Measurements from ENCODE around the gene SPON1. TPM values are rescaled to one million over a fixed set of nuclear protein-coding genes. Genes with fewer than 3 reads are reported as not detected.

Gene SPON1
- total and polyA plus RNA-seq, 2 experiments from 2014 or later, result 2.9 to 6.4 TPM

DNA sequence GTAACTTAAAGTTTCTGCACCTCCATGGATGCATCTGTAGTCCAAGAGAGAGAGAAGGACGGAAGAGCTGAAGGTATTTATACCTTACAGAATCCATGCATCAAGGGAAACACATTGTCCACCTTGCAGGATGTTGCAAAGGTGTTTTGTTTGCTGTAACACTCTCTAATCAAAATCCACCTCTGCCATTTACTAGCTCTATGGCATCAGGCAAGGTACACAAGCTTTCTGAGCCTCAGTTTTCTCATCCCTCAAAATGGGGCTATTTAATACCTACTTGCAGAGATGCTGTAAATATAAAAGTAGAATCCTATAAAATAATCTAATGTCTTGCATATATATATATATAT, 21.6 kb upstream of the SPON1 start:
- Histone ChIP-seq H3K9me2 (ENCODE audit: insufficient read depth) (no peaks in the 10 kb centered on the region), H3K4me2 (no peak overlapping the region), H3K36me3 (ENCODE audit: insufficient read depth) (0 out of 2 replicates have a peak, but pooled peaks cover 4% of the 10 kb centered on the region), H3K4me3 (no peak overlapping the region), H3K27ac (ENCODE audit: low read depth) (no peak overlapping the region), H2AFZ (no peak overlapping the region), H3K27me3 (ENCODE audit: insufficient read depth) (no peaks in the 10 kb centered on the region), H4K20me1 (replicated peaks; ENCODE audit: insufficient read depth) (no peaks in the 10 kb centered on the region), H3K4me1 (ENCODE audit: insufficient read depth) (no peaks in the 10 kb centered on the region), H3K79me2 (replicated peaks; ENCODE audit: insufficient read depth) (no peaks in the 10 kb centered on the region), H3F3A (replicated peaks; ENCODE audit: low read depth) (no peaks in the 10 kb centered on the region)
- TF ChIP-seq, protein P1, sequence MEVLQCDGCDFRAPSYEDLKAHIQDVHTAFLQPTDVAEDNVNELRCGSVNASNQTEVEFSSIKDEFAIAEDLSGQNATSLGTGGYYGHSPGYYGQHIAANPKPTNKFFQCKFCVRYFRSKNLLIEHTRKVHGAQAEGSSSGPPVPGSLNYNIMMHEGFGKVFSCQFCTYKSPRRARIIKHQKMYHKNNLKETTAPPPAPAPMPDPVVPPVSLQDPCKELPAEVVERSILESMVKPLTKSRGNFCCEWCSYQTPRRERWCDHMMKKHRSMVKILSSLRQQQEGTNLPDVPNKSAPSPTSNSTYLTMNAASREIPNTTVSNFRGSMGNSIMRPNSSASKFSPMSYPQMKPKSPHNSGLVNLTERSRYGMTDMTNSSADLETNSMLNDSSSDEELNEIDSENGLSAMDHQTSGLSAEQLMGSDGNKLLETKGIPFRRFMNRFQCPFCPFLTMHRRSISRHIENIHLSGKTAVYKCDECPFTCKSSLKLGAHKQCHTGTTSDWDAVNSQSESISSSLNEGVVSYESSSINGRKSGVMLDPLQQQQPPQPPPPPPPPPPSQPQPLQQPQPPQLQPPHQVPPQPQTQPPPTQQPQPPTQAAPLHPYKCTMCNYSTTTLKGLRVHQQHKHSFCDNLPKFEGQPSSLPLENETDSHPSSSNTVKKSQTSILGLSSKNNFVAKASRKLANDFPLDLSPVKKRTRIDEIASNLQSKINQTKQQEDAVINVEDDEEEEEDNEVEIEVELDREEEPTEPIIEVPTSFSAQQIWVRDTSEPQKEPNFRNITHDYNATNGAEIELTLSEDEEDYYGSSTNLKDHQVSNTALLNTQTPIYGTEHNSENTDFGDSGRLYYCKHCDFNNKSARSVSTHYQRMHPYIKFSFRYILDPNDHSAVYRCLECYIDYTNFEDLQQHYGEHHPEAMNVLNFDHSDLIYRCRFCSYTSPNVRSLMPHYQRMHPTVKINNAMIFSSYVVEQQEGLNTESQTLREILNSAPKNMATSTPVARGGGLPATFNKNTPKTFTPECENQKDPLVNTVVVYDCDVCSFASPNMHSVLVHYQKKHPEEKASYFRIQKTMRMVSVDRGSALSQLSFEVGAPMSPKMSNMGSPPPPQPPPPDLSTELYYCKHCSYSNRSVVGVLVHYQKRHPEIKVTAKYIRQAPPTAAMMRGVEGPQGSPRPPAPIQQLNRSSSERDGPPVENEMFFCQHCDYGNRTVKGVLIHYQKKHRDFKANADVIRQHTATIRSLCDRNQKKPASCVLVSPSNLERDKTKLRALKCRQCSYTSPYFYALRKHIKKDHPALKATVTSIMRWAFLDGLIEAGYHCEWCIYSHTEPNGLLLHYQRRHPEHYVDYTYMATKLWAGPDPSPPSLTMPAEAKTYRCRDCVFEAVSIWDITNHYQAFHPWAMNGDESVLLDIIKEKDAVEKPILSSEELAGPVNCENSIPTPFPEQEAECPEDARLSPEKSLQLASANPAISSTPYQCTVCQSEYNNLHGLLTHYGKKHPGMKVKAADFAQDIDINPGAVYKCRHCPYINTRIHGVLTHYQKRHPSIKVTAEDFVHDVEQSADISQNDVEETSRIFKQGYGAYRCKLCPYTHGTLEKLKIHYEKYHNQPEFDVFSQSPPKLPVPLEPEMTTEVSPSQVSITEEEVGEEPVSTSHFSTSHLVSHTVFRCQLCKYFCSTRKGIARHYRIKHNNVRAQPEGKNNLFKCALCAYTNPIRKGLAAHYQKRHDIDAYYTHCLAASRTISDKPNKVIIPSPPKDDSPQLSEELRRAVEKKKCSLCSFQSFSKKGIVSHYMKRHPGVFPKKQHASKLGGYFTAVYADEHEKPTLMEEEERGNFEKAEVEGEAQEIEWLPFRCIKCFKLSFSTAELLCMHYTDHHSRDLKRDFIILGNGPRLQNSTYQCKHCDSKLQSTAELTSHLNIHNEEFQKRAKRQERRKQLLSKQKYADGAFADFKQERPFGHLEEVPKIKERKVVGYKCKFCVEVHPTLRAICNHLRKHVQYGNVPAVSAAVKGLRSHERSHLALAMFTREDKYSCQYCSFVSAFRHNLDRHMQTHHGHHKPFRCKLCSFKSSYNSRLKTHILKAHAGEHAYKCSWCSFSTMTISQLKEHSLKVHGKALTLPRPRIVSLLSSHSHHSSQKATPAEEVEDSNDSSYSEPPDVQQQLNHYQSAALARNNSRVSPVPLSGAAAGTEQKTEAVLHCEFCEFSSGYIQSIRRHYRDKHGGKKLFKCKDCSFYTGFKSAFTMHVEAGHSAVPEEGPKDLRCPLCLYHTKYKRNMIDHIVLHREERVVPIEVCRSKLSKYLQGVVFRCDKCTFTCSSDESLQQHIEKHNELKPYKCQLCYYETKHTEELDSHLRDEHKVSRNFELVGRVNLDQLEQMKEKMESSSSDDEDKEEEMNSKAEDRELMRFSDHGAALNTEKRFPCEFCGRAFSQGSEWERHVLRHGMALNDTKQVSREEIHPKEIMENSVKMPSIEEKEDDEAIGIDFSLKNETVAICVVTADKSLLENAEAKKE (CRISPR knock-in tag; IDR thresholded peaks at IDR 0.05), result no peak
- TF ChIP-seq STAT1 (IDR thresholded peaks at IDR 0.05; ENCODE audit: unreplicated experiment) (no peak), ZNF331 (CRISPR knock-in tag; IDR thresholded peaks at IDR 0.05; ENCODE audit: low read depth) (no peak), ZNF114 (CRISPR knock-in tag; IDR thresholded peaks at IDR 0.05) (no peak), JUNB (IDR thresholded peaks at IDR 0.05; ENCODE audit: unreplicated experiment) (no peak), POLR2AphosphoS5 (IDR thresholded peaks at IDR 0.05; ENCODE audit: low read depth) (no peak), EZH2phosphoT487 (IDR thresholded peaks at IDR 0.05; ENCODE audit: unreplicated experiment) (no peak), NANOG (IDR thresholded peaks at IDR 0.05; ENCODE audit: borderline replicate concordance) (no peak), CREB1 (CRISPR knock-in tag; IDR thresholded peaks at IDR 0.05; ENCODE audit: low read depth) (no peak), EZH2 (IDR thresholded peaks at IDR 0.05; ENCODE audit: low read depth, unreplicated experiment) (no peak)
- TF ChIP-seq, protein P2, sequence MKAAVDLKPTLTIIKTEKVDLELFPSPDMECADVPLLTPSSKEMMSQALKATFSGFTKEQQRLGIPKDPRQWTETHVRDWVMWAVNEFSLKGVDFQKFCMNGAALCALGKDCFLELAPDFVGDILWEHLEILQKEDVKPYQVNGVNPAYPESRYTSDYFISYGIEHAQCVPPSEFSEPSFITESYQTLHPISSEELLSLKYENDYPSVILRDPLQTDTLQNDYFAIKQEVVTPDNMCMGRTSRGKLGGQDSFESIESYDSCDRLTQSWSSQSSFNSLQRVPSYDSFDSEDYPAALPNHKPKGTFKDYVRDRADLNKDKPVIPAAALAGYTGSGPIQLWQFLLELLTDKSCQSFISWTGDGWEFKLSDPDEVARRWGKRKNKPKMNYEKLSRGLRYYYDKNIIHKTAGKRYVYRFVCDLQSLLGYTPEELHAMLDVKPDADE (IDR thresholded peaks at IDR 0.05), result no peak
- TF ChIP-seq, protein P3, sequence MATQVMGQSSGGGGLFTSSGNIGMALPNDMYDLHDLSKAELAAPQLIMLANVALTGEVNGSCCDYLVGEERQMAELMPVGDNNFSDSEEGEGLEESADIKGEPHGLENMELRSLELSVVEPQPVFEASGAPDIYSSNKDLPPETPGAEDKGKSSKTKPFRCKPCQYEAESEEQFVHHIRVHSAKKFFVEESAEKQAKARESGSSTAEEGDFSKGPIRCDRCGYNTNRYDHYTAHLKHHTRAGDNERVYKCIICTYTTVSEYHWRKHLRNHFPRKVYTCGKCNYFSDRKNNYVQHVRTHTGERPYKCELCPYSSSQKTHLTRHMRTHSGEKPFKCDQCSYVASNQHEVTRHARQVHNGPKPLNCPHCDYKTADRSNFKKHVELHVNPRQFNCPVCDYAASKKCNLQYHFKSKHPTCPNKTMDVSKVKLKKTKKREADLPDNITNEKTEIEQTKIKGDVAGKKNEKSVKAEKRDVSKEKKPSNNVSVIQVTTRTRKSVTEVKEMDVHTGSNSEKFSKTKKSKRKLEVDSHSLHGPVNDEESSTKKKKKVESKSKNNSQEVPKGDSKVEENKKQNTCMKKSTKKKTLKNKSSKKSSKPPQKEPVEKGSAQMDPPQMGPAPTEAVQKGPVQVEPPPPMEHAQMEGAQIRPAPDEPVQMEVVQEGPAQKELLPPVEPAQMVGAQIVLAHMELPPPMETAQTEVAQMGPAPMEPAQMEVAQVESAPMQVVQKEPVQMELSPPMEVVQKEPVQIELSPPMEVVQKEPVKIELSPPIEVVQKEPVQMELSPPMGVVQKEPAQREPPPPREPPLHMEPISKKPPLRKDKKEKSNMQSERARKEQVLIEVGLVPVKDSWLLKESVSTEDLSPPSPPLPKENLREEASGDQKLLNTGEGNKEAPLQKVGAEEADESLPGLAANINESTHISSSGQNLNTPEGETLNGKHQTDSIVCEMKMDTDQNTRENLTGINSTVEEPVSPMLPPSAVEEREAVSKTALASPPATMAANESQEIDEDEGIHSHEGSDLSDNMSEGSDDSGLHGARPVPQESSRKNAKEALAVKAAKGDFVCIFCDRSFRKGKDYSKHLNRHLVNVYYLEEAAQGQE (IDR thresholded peaks at IDR 0.05; ENCODE audit: unreplicated experiment), result no peak
- TF ChIP-seq, protein P4, sequence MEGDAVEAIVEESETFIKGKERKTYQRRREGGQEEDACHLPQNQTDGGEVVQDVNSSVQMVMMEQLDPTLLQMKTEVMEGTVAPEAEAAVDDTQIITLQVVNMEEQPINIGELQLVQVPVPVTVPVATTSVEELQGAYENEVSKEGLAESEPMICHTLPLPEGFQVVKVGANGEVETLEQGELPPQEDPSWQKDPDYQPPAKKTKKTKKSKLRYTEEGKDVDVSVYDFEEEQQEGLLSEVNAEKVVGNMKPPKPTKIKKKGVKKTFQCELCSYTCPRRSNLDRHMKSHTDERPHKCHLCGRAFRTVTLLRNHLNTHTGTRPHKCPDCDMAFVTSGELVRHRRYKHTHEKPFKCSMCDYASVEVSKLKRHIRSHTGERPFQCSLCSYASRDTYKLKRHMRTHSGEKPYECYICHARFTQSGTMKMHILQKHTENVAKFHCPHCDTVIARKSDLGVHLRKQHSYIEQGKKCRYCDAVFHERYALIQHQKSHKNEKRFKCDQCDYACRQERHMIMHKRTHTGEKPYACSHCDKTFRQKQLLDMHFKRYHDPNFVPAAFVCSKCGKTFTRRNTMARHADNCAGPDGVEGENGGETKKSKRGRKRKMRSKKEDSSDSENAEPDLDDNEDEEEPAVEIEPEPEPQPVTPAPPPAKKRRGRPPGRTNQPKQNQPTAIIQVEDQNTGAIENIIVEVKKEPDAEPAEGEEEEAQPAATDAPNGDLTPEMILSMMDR (conservative IDR thresholded peaks at IDR 0.05; ENCODE audit: low read depth in 2 of 2), result no peak
- H3K36me3 Mint-ChIP-seq (ENCODE audit: low read depth), result peaks cover 4% of the 10 kb centered on the region; the same call in 2 of the 3 replicates
- peaks cover 6% of the 10 kb centered on the region for H3K27me3 Mint-ChIP-seq (ENCODE audit: insufficient read depth, low read depth, poor library complexity)
- H3K4me1 Mint-ChIP-seq, result peaks cover 3% of the 10 kb centered on the region; the same call in 1 of the 3 replicates
- no peak overlapping the region for H3K27ac Mint-ChIP-seq
- H3K4me3 Mint-ChIP-seq, result no peak overlapping the region
- H3K9me3 Mint-ChIP-seq, result peaks cover 34% of the 10 kb centered on the region
- ATAC-seq (no peak), DNase-seq (ENCODE audit: low spot score) (no peak)
